GM21723 (cell line): ENCODE data around the gene CEL.
A peak's percentile ranks its signal among the peaks of the same experiment; 100 is the strongest.

Experiments used
- ATAC-seq: cut with Tn5 transposase; IDR thresholded peaks from one replicate; pipeline ENCODE4 v1.9.1; 2021; ENCODE audit warnings: mild to moderate bottlenecking, moderate library complexity; ENCODE audit not compliant: unreplicated experiment

Gene CEL

GRCh38 chr9:133101356-133102189 lies 39.8 kb downstream of the CEL start:
- no peak for ATAC-seq

- ATAC-seq = no peak
These were observed 40.6 kb downstream of the CEL start for GRCh38 chr9:133102190-133103021.

DNA sequence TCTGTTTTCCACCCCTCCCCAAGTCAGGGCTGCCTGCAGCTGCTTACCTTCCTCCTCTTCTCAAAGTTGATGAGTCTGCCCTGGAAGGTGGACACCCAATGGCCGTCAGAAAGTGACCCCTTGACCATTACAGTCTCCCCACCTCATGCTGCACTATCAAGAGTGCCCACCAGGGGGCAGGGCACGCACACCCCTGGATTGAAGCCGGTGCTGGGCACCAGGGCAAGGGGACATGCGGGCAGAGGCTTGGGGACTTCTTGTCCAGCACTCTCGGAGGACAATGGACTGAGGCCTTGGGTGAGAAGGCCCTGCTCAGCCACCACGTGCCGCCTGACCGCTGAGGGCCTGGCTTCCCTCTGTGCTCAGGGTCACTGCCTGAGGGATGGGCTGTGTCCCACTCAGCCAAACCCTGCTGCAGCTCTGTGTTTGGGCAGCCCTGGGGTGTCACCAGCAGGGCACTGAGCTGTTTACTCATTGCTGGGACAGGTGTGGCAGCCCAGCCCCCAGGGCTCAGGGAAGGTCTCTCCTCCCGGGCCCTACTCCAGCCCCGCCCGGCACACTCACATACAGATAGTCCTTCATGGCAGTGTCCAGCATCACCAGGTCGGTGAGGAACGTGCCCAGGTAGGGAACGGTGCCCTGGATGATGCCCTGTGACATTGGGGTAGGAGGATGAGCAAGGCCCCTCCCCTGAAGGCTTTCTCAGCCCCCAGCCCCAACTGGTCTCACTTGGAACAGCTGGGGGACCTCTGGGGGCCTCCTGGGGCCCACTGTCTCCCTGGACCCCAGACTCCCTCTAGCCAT lies 41.6 kb downstream of the CEL start:
- ATAC-seq = peak; percentile 51

DNA sequence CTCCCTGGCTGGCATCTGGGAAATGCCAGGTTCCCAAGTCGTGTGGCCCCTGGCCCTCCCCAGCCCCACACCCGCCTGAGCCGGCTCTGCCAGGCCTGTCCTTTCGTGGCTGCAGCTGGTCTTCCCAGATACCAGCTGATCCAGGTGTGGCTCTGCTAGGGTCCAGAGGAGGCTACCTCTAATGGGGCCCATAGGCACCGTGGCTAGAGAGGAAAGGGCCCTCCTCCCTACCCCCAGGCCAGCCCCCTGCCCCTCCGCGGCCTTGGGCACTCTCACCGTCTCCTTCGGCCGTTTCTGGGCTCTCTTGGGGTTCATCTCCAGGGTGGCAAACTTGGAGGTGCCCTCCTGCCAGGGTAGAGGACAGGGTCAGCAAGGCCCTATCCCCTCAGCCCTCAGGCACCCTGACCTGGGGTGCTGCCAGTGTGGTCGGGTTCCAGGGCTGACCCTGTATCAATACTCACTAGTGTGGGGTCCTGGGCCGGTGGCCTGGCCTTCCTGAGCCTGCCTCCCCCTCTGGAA lies 42.3 kb downstream of the CEL start:
- ATAC-seq = no peak

DNA sequence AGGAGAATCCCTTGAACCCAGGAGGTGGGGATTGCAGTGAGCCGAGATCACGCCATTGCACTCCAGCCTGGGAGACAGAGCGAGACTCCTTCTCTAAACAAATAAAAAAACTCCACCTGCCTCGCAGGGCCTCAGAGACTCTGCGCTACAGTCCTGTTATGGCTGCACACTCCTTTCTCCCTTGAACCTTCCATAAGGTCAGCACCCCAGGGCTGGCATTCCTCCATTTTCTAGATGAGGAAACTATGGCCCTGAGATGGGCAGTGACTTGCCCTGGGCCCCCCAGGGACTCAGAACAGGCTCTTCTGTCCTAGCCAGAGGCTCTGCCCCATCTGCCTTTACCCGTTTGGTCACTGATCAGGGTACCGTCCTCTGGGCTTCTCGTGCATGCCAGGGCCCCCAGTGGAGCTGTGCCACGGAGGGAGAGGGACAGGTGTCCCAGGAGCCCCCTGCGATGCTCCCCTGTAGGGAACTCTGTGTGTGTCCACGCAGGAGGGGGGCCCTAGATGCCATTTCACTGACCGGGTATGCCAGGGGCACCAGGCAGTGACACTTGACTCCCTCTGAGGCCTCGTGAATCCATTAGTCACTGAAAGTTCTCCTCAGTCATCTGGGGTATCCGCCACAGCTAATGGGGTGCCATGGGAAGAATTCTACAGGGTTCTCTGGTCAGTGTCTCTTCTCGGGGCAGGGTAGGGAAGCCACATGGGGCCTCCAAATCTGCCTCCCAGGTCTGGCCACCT lies 43.1 kb downstream of the CEL start:
- ATAC-seq = no peak

DNA sequence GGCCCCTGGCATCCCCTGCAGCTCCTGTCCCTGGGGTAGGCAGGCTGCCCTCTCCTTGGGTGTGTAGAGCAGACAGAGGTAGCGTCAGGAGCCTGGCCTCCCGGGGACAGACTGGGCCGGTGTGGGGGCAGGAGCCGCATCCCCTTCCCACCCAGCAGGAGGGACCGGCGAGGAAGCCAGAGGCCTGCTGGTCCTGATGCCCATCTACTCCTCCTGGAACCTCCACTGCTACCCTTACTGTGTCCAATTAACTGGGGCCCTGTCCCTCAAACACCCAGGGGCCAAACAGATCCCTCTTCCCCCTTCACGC lies 43.6 kb downstream of the CEL start:
- no peak for ATAC-seq

DNA sequence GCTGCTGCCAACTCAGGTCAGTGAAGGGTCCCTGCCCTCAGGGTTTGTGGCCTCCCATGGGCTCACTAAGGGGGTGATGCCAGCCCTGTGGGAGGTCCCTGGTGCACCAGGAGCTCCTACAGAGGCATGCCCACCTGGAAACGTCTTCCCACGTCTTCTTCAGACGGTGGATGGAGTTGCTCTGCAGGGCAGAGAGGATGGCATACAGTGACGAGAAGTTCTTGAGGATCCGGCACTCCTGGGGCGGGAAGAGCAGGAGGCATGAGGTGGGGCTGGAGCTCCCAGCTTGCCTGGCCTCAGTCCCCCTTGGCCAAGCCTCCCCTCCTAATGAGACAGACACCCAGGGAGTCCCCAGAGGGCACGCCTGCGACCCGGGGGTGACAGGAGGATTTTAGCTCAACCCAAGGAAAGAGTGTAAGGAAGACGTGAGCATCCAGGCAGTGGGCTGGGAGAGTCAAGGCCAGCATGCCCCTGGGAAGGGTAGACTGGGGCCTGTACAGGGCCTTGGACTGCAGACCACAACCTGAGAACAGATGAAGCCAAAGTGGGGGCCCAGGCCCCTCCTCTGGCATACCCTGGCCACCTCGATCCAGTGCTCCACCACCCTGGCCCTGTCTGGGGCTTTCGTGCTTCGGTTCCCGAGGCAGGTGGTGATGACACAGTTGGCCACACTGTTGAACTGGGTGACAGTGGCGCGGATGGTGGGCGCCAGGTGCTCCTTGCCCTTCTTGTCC lies 44.9 kb downstream of the CEL start:
- no peak for ATAC-seq

DNA sequence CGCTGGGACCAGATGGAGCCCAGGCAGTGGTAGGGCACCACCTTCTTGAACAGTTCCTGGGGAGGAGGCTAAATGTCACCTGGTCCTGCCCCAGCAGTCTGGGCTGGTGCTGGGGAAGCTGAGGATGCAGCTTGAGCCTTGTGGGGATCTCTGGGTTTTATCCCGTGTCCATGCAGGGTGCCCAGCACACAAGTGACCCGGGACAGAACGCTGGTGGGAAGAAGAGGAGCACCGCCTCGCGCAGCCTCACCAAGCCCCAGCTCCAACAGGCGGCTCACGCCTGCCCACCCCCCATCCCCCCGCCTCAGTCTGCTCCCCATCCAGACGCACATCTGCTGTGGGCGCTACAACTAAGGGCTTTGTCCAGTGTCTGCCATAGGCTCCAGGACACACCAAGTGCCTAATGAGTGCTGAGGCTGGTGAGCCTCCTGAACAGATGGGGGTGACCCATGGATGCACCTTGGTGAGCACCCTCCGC lies 45.5 kb downstream of the CEL start:
- ATAC-seq = no peak

GRCh38 chr9:133107961-133108793 lies 46.4 kb downstream of the CEL start:
- no peak for ATAC-seq

DNA sequence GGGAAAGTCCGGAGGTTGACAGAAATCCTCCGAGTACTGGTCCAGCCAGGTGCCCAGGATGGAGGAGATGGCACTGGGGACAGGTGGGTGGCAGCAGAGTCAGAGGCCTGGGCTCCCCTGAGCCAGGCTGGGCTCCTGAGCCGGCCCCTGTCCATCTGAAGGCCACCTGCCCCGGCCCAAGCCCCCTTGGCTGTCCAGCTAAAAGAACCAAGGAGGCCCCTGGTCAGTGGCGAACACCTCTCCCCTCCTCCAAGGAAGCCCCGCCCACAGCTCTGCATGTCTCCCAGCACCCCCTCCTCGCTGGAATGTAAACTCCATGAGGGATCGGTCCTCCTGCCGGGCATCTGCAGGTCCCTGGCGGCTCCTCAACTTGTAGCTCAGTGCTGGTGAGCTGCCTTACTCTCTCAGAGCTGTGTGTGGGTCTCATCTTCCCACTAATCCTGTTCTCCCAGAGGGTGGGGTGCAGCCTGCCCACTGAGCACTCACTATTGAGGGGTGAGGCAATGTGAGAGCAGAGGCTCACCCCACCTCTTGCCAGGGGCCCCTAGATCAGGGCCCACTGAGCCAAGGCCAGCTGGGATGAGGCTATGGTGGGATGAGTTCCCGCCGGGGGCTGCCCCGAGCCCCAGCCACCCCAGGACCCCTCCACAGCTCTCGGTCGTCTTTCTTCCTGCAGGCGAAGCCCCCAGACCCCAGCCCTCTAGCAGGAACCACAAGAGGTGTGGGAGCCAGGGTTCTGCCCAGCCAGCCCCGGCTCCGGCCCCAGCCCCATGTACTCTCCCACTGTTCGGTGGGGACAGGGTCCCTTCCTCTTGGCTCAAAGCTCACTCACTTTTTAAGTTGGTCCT lies 47.2 kb downstream of the CEL start:
- ATAC-seq = no peak

GRCh38 chr9:133109931-133110650 lies 48.3 kb downstream of the CEL start:
- no peak for ATAC-seq

DNA sequence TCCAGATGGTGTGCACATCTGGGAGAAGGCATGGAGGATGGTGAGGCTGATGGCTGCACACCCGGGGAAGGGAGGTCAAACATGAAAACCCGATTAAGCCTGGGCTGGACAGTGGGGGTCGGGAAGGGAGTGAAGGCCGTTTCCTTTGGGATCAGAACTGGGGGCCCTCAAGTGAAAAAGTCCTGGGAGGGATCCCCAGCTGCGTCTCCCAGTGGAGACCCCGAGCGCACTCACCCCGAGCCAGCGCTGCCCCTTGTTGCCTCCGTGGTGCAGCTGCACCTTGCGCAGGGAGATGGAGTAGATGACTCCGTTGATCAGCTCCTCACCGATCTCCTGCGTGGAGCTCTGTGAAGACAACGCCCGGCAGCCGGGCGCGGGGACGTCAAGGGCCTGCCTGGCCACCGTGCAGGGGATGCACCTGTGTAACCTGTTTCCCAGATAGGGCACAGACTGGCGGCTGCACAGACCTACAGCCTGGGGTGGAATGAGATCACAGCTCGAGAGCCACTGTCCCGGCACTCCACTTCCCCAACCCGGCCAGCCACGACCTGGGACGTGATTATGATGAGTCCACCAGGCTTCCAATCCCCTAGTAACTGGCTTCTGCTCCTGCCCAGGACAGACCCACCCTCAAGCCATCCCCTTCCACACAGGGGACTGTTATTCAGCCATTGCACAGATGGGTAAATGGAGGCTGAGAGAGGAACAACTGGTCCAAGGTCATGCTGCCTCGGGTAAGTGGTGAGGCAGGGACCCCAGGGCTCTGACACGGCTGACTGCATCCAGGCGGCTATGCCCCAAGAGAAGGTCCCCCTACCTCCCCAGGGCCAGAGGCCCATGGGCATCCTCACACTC lies 50.3 kb downstream of the CEL start:
- ATAC-seq = no peak

DNA sequence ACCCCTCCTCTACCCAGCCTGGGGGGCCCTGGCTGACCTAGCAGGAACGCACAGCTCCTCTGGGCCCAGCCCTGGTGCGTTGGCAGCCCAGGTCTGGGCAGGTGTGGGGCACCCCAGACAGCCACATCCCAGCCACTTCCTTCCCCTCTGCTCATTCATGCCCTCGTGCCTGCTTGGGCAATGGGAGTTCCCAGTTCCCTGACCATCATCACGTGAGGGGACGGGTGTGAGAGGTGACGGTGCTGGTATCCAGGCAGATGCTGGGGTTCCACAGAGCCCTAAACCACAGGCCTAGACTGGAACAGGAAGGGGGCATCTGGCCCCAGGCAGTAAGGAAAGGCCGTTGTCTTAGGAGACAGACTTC lies 50.9 kb downstream of the CEL start:
- ATAC-seq = no peak

DNA sequence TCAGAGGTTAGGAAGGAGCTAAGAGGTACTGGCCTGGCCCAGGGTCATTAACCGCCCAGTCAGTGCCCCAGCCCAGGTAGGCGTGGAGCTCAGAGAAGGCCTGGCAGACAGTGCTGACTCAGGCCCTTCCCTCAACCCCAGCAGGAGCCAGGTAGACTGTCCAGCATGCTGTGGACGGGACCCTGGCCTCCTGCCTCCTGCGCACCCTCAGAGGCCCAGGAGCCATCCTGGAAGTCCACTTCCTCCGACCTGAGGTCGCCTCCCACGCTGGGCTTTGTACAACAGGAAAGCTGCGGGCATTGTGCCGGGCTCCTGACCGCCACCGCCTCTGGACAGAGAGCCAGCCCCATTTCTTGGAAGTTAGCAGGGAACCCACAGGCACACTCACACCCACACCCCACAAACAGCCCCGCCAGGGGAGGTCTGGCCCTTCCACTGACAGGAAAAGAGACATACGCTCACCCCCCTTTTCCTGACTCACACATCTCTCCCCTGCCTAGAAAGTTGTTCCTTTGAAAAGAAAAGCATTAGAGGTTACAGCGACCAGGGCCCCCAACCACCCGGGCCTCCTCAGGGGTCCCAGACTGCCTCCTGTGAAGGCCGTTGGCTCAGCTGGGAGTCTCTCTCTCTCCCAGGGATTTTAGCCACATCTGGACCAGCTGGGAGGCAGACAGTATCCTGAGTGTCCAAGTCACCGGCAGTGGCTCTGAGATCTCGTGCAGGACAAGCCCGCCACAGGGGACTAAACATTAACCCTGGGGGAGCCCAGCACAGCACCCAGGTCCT lies 51.6 kb downstream of the CEL start:
- ATAC-seq = no peak

DNA sequence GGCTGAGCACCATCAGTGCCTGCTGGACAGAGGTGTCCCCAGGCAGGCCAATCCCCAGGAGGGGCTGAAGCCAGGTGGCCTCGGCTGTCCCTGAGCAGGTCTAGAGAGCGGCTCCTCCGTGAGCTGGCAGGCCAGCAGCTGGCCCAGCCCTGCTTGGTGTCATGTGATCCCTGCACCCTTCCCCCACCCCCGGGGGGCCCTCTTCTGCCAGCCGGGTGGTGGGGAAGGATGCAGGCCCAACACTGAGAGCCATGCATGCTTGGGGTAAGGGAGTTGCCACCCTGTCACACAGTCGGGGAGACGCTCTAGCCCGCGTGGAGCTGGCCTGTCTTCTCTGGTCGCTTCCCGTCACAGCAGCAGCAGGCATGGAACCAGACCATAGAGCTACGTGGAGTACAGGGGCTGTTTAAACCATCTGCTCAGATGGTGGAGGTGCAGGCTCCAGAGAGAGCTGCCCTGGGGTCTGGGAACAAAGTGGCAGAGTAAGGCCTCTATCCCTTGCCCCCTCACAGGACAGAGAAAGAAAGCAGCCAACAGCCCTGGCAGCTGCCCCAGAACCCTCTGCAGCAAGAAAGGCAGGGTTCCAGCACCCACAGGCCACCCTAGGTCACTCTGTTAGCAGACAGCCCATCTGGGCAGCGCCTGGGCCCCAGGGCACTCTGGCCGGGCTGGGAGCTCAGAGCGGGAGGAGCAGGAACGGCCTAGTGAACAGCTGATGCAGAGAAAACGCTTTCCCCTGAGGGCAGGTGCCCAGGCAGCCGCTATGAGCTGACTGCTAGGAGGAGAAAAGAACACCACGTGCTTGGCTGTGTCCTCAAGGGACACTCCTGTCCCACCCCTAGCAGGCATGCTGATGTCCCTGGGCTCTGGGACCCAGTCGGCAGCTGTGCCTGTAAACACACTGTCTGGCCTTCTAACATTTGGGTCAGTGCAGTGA lies 52.4 kb downstream of the CEL start:
- ATAC-seq = no peak
